NCI-H146 treated with DMSO at 0.1 percent for 48 hours (cell line): ENCODE results near the gene NRGN.

ENCODE experiments used
- DNase-seq: peaks from one replicate; lab custom pipeline; 2025; ENCODE audit not compliant: unreplicated experiment; lab: John Stamatoyannopoulos, UW

Gene NRGN

GRCh38 chr11:124739479-124740276, at the start of gene NRGN:
Gene NRGN (plus strand): TSS chr11:124739942. CDS start chr11:124740085, 143 bp downstream.
- peak; percentile 84 for DNase-seq

GRCh38 chr11:124693142-124693541, 46.6 kb upstream of the NRGN start:
- DNase-seq = no peak

GRCh38 chr11:124699547-124699946, 40.2 kb upstream of the NRGN start:
- no peak for DNase-seq

GRCh38 chr11:124700028-124700427, 39.7 kb upstream of the NRGN start:
- DNase-seq = no peak

DNA sequence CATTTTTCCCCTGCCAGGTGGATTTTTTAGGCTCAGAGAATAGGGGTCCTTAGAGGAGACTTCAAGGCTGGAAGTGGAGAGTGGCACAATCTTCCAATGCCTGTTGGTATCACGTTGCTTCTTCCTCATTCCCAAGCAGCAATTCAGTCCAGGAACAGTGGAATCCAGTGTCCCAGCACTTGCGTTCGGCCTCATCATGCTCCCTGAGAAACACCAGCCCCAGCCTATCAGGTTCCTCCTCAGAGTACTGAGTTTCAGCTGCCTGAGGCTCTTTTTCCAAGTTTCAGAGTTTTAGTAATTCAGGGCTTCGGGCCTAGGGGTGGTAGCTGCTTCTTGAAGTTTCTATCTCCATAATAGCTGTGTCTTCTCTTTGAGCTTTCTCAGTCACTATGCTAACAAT, 31.9 kb upstream of the NRGN start:
- no peak for DNase-seq

- DNase-seq = no peak
Measured at GRCh38 chr11:124712392-124712791, 27.4 kb upstream of the NRGN start.

- no peak for DNase-seq
Measured at GRCh38 chr11:124716591-124716990, 23.2 kb upstream of the NRGN start.

DNA sequence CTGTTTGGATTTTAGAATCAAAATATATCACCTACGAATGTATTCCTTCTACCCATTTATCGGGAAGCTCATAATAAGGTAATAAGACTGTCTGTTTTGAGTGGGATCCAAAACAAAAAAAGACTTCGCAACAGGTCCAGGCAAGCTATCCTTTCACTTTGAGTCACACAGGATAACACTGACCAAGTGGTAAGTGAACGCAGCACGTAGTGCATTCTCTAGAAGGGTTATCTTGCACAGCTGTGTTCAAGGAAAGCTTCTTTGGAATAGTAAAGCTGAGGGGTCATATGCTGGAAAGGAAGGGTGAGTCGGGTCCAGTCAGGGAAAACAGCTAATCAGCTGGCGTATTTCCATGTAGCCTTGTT, 22.3 kb upstream of the NRGN start:
- DNase-seq = no peak

DNA sequence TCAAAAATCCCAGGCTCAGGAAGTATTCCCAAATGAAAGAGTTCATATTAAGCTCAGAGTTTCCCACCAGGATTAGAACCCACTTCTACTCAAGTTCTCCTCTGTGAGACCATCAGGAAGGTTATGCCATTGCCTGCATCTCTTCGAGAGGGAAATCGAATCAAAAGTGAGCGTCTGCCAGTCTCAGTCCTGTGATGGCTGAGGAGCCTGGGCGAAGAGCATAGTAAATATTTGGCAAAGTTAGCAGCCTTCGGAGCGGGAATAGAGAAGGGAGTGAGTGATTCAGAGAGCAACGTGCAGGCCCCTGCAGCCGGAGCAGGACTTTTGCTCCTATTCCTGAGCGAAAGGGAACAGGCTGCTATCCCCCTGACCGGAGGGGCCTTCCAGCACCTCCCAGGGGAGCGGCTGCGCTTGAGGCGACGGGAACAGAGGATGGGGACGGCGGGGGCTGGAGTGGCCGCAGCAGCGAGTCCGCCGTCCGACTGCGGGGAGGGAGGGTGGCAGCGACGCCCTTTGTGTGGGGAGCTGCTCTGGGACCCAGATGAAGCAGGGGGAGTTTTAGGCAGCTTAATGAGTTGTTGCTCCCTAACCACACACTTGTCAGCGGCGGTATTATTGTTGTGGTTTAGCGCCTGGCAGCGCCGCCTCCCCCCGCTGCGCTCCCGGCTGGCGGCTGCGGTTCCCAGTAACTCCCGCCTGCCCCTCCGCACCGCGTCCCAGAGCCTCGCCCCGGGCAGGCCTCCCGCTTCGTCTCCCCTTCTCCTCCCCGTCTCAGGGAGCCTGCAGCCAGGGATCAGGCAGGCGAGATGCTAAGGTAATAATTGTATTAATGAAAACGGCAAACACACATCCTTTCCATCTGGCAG, 21.7 kb upstream of the NRGN start:
- no peak for DNase-seq

DNA sequence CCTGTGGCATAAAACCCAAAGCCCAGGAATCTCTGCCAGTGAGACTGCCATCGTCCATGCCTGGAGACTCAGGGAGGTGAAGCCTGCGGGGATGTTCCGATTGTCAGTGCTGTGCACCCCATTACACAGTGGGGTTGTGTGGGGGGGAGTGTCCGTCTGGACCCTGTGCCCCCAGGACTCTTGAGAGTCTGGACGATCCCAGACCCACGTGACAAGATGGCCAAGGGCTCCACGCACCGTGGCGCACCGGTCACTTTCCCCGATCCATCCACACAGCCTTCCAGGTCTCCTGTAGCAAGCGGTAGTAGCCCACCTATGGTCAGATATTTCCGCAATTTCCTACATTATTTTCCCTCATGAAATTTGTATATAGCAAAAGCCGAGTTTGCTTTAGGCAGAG, 20.9 kb upstream of the NRGN start:
- DNase-seq = no peak

DNA sequence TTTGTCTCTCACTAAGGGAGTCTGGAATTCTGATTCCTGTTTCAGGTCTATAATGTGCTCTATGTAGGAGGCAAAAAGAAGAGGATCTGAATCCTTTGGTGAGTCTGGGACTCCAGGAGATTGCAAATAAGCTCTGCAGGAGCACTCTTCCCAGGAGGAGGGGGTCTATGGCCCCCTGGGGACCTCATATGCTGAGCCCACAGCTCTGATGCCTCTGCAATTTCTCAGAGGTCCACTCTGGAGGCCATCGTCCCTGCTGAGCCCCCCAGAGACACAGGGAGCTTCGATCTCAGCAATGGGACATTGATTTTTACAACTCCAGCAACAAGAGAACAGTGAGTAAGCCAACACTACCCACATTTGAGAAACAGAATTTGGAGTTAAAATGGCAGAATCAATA, 20.2 kb upstream of the NRGN start:
- DNase-seq = no peak

- DNase-seq = no peak
Measured at GRCh38 chr11:124722176-124722575, 17.6 kb upstream of the NRGN start.

DNA sequence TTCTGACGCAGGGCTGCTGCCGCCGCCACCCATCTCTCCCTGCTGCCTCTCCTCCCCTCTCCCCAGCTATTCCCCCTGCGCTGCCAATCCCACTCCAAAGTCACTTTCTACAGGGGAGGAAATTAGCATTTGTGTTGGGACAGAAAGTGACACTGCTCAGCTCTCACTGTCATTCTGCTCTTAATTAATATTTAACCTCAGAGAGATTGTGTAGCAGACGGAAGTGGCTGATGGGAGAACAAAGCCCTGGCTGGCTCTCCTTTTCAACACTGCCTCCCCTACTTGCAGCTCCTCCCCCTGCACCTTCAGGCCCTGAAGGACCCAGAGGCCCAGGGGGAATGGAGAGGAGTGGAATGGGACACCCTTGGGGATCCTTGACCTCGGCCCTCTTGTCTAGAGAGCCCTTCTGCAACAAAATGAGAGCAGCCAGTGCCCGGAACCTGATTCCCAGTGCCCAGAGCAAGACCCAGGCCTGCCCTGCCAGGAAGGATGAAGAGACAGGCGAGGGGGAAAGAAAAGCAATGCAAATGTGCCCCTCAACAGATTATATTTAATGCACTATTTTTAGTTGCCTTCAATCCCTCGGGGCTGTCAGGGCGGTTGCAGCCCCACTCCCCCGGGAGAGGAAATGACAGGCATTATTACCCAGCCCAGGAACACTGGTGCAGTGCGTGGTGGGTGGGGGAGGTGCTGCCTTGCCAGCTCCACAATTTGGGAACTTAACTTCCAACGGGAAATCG, 14.6 kb upstream of the NRGN start:
- DNase-seq = no peak

GRCh38 chr11:124725719-124726105, 14.0 kb upstream of the NRGN start:
- no peak for DNase-seq

GRCh38 chr11:124727474-124727873, 12.3 kb upstream of the NRGN start:
- DNase-seq = no peak

DNA sequence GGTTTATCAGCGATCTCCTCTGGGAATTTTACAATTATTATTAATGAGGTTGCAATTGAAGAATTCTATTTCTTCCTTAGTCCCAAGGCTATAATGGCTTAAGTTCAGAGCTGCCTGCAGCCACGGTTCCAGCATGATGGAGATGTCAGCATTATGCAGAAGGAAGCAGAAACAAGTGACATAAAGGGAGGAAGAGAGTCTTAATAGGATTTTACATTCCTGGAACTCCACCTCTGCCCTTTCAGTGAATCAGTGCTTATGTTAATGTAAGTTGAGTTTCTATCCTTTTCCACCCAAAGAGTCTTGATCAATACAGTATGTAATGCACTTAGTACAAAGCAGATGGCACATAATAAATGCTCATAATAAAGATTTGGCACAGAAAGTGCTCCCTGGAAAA, 11.6 kb upstream of the NRGN start:
- no peak for DNase-seq

- DNase-seq = no peak
Measured at GRCh38 chr11:124729571-124729970, 10.2 kb upstream of the NRGN start.

GRCh38 chr11:124732230-124732629, 7.5 kb upstream of the NRGN start:
- DNase-seq = no peak

- no peak for DNase-seq
Measured at GRCh38 chr11:124736736-124737135, 3.0 kb upstream of the NRGN start.

- no peak for DNase-seq
Measured at GRCh38 chr11:124737638-124738305, 2.0 kb upstream of the NRGN start.
